ENCODE data around the gene SAMD8.

SAMD8 gene

GRCh38 chr10:75076348-75076747, 35.1 kb upstream of the SAMD8 start:
- Mint-ChIP-seq H3K36me3 (peaks cover 1% of the 10 kb centered on the region), H3K27ac (no peak overlapping the region), H3K9me3 (ENCODE audit: low read depth) (peaks cover 4% of the 10 kb centered on the region), H3K27me3 (no peaks in the 10 kb centered on the region), H3K4me1 (ENCODE audit: low read depth) (no peaks in the 10 kb centered on the region), H3K4me3 (no peak overlapping the region)

GRCh38 chr10:75079436-75080083, 31.9 kb upstream of the SAMD8 start:
- Mint-ChIP-seq H3K36me3 (peaks cover 3% of the 10 kb centered on the region), H3K9me3 (ENCODE audit: low read depth) (peaks cover 8% of the 10 kb centered on the region), H3K4me1 (ENCODE audit: low read depth) (no peaks in the 10 kb centered on the region), H3K27me3 (no peaks in the 10 kb centered on the region), H3K27ac (no peak overlapping the region), H3K4me3 (no peak overlapping the region)

GRCh38 chr10:75080554-75080953, 30.9 kb upstream of the SAMD8 start:
- no peaks in the 10 kb centered on the region for H3K4me1 Mint-ChIP-seq (ENCODE audit: low read depth)
- H3K27me3 Mint-ChIP-seq, result no peaks in the 10 kb centered on the region
- H3K27ac Mint-ChIP-seq, result no peak overlapping the region
- peaks cover 3% of the 10 kb centered on the region for H3K36me3 Mint-ChIP-seq
- H3K9me3 Mint-ChIP-seq (ENCODE audit: low read depth), result peaks cover 8% of the 10 kb centered on the region
- H3K4me3 Mint-ChIP-seq, result no peak overlapping the region

- no peaks in the 10 kb centered on the region for H3K27me3 Mint-ChIP-seq
- no peaks in the 10 kb centered on the region for H3K4me1 Mint-ChIP-seq (ENCODE audit: low read depth)
- no peak overlapping the region for H3K27ac Mint-ChIP-seq
- H3K9me3 Mint-ChIP-seq (ENCODE audit: low read depth), result peaks cover 8% of the 10 kb centered on the region
- no peak overlapping the region for H3K4me3 Mint-ChIP-seq
- H3K36me3 Mint-ChIP-seq, result peaks cover 3% of the 10 kb centered on the region
Observed at GRCh38 chr10:75081379-75081778, 30.1 kb upstream of the SAMD8 start.

- Mint-ChIP-seq H3K36me3 (peaks cover 3% of the 10 kb centered on the region), H3K4me1 (ENCODE audit: low read depth) (no peaks in the 10 kb centered on the region), H3K9me3 (ENCODE audit: low read depth) (peaks cover 8% of the 10 kb centered on the region), H3K27me3 (no peaks in the 10 kb centered on the region), H3K4me3 (no peak overlapping the region), H3K27ac (no peak overlapping the region)
Observed at GRCh38 chr10:75083972-75084833, 27.3 kb upstream of the SAMD8 start.

GRCh38 chr10:75084834-75085384, 26.5 kb upstream of the SAMD8 start:
- H3K4me1 Mint-ChIP-seq (ENCODE audit: low read depth), result no peaks in the 10 kb centered on the region
- H3K36me3 Mint-ChIP-seq, result peaks cover 3% of the 10 kb centered on the region
- H3K4me3 Mint-ChIP-seq, result no peak overlapping the region
- H3K9me3 Mint-ChIP-seq (ENCODE audit: low read depth), result peaks cover 8% of the 10 kb centered on the region
- no peak overlapping the region for H3K27ac Mint-ChIP-seq
- no peaks in the 10 kb centered on the region for H3K27me3 Mint-ChIP-seq

GRCh38 chr10:75086278-75086934, 25.1 kb upstream of the SAMD8 start:
- H3K4me3 Mint-ChIP-seq, result no peak overlapping the region
- H3K27ac Mint-ChIP-seq, result no peak overlapping the region
- no peaks in the 10 kb centered on the region for H3K27me3 Mint-ChIP-seq
- H3K36me3 Mint-ChIP-seq, result peaks cover under 1% of the 10 kb centered on the region
- H3K4me1 Mint-ChIP-seq (ENCODE audit: low read depth), result no peaks in the 10 kb centered on the region
- peaks cover 3% of the 10 kb centered on the region for H3K9me3 Mint-ChIP-seq (ENCODE audit: low read depth)

GRCh38 chr10:75088640-75089039, 22.8 kb upstream of the SAMD8 start:
- H3K36me3 Mint-ChIP-seq, result no peaks in the 10 kb centered on the region
- no peak overlapping the region for H3K27ac Mint-ChIP-seq
- H3K27me3 Mint-ChIP-seq, result no peaks in the 10 kb centered on the region
- H3K4me1 Mint-ChIP-seq (ENCODE audit: low read depth), result no peaks in the 10 kb centered on the region
- no peak overlapping the region for H3K4me3 Mint-ChIP-seq
- no peaks in the 10 kb centered on the region for H3K9me3 Mint-ChIP-seq (ENCODE audit: low read depth)

GRCh38 chr10:75089634-75090033, 21.8 kb upstream of the SAMD8 start:
- no peaks in the 10 kb centered on the region for H3K9me3 Mint-ChIP-seq (ENCODE audit: low read depth)
- no peaks in the 10 kb centered on the region for H3K4me1 Mint-ChIP-seq (ENCODE audit: low read depth)
- H3K36me3 Mint-ChIP-seq, result no peaks in the 10 kb centered on the region
- H3K27ac Mint-ChIP-seq, result no peak overlapping the region
- no peaks in the 10 kb centered on the region for H3K27me3 Mint-ChIP-seq
- no peak overlapping the region for H3K4me3 Mint-ChIP-seq

- Mint-ChIP-seq H3K27ac (no peak overlapping the region), H3K4me1 (ENCODE audit: low read depth) (no peaks in the 10 kb centered on the region), H3K27me3 (no peaks in the 10 kb centered on the region), H3K9me3 (ENCODE audit: low read depth) (no peaks in the 10 kb centered on the region), H3K4me3 (no peak overlapping the region), H3K36me3 (no peaks in the 10 kb centered on the region)
Observed at GRCh38 chr10:75091146-75091545, 20.3 kb upstream of the SAMD8 start.

GRCh38 chr10:75094465-75094864, 17.0 kb upstream of the SAMD8 start:
- Mint-ChIP-seq H3K4me3 (no peak overlapping the region), H3K36me3 (no peaks in the 10 kb centered on the region), H3K9me3 (ENCODE audit: low read depth) (no peaks in the 10 kb centered on the region), H3K27me3 (no peaks in the 10 kb centered on the region), H3K4me1 (ENCODE audit: low read depth) (no peaks in the 10 kb centered on the region), H3K27ac (no peak overlapping the region)

GRCh38 chr10:75095631-75096030, 15.8 kb upstream of the SAMD8 start:
- no peak overlapping the region for H3K27ac Mint-ChIP-seq
- peaks cover 3% of the 10 kb centered on the region for H3K4me1 Mint-ChIP-seq (ENCODE audit: low read depth)
- no peaks in the 10 kb centered on the region for H3K9me3 Mint-ChIP-seq (ENCODE audit: low read depth)
- H3K4me3 Mint-ChIP-seq, result no peak overlapping the region
- H3K27me3 Mint-ChIP-seq, result no peaks in the 10 kb centered on the region
- no peaks in the 10 kb centered on the region for H3K36me3 Mint-ChIP-seq

- no peaks in the 10 kb centered on the region for H3K27me3 Mint-ChIP-seq
- H3K9me3 Mint-ChIP-seq (ENCODE audit: low read depth), result no peaks in the 10 kb centered on the region
- no peaks in the 10 kb centered on the region for H3K36me3 Mint-ChIP-seq
- H3K4me1 Mint-ChIP-seq (ENCODE audit: low read depth), result peaks cover 4% of the 10 kb centered on the region
- H3K27ac Mint-ChIP-seq, result no peak overlapping the region
- H3K4me3 Mint-ChIP-seq, result no peak overlapping the region
Observed at GRCh38 chr10:75096749-75097148, 14.7 kb upstream of the SAMD8 start.

GRCh38 chr10:75097666-75098285, 13.7 kb upstream of the SAMD8 start:
- no peak overlapping the region for H3K27ac Mint-ChIP-seq
- H3K27me3 Mint-ChIP-seq, result no peaks in the 10 kb centered on the region
- H3K36me3 Mint-ChIP-seq, result no peaks in the 10 kb centered on the region
- peaks cover 4% of the 10 kb centered on the region for H3K4me1 Mint-ChIP-seq (ENCODE audit: low read depth)
- H3K9me3 Mint-ChIP-seq (ENCODE audit: low read depth), result no peaks in the 10 kb centered on the region
- no peak overlapping the region for H3K4me3 Mint-ChIP-seq
